HG02884 (cell line): Measurements from ENCODE around the gene PLVAP.

Experiments used
- ATAC-seq: cut with Tn5 transposase; IDR thresholded peaks from one replicate; pipeline ENCODE4 v1.9.1; 2021; ENCODE audit warnings: mild to moderate bottlenecking, moderate library complexity; ENCODE audit not compliant: unreplicated experiment

Gene PLVAP

GRCh38 chr19:17359905-17360800 is 17.0 kb downstream of the PLVAP start:
- ATAC-seq, result no peak

GRCh38 chr19:17358395-17358794 is 18.7 kb downstream of the PLVAP start:
- no peak for ATAC-seq

- ATAC-seq, result no peak
These were observed 19.4 kb downstream of the PLVAP start for GRCh38 chr19:17357724-17358123.

GRCh38 chr19:17357078-17357666 is 20.0 kb downstream of the PLVAP start:
- no peak for ATAC-seq

DNA sequence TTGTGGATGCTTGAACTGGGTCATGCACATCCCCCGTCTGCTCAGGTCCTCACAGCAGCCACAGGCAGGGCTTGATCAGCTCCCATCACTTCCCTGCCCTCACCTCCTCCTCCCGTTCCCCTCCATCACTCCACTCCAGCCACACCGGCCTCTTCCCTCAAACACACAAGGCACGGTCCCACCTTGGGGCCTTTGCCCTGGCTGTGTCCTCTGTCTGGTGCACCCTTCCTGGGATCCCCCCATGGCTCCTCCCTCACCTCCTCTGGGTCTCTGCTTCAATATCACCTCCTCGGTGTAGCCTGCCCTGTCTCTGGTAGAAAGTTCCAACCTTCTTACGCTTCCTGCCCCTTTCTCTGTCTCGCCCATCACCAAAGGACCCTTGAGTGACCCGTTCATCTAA is 23.8 kb downstream of the PLVAP start:
- no peak for ATAC-seq

DNA sequence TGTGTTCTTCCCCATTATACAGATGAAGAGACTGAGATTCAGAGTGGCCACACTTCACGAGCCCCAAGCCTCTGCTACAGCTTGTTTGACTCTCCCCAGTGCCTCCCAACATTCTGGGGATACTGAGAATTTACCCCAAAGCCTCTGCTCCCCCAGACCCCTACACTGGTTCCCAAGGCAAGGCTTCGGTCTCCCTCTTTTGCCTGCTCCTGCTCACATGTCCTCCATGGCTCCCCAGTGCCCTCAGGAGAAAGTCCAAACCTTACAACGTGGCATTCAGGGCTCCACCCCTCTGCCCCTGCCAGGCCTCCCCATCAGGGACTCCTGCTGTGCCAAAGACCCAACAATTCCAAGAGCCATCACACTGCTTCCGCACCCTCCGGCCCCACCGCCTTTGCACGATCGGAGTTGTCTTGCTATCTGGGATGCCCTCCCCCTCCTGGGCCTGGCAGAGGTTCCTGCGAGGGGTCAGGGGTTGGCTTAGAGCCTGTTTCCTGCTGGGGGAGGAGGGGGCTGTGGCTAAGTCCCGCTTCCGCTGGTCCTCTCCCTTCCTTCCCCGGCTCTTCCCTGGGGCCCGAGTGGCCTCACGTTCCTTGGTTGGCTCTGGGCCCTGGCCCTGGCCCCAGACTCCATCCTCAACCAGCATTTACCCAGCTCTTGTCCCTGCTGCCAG is 24.4 kb downstream of the PLVAP start:
- no peak for ATAC-seq

GRCh38 chr19:17351815-17352435 is 25.2 kb downstream of the PLVAP start:
- ATAC-seq, result no peak

GRCh38 chr19:17348700-17349099 is 28.4 kb downstream of the PLVAP start:
- ATAC-seq, result no peak

GRCh38 chr19:17347877-17348276 is 29.3 kb downstream of the PLVAP start:
- no peak for ATAC-seq

GRCh38 chr19:17347361-17347760 is 29.8 kb downstream of the PLVAP start:
- ATAC-seq, result no peak

DNA sequence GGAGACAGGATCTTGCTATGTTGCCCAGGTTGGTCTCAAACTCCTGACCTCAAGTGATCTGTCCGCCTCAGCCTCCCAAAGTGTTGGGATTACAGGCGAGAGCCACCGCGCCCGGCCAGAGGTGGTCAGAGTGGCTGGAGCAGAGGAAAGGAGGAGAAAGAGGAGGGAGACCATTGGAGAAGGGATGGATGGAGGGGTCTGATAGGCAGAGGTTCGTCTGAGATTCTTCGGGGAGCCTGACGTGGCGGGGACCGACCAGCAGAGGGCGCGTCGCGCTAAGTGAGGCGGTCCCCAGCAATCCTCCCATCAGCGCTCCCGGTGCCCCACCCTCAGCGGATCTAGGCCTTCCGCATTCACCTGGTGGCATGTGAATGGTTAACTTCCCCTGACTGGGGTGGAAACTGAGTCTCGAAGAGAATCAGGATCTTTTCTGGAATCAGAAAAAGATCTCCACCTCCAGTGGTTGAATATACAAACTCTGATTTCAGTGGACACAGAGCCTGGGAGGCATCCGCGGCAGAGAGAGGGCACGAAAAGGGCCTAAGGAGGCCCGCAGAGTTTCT is 31.0 kb downstream of the PLVAP start:
- ATAC-seq, result no peak

DNA sequence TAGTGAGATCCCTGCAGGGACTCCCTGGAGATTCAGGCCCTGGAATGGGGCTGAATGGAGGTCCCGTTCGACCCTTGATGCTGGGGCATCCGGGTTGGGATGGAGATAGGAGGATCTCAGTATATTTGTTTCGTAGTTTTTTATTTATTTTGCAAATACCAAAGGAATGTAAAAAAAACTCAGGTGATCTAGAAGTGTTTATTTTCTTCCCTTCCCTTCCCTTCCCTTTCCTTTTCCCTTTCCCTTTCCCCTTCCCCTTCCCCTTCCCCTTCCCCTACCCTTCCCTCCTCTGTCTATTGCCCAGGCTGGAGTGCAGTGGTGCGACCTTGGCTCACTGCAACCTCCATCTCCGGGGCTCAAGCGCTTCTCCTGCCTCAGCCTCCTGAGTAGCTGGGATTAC is 35.3 kb downstream of the PLVAP start:
- no peak for ATAC-seq

DNA sequence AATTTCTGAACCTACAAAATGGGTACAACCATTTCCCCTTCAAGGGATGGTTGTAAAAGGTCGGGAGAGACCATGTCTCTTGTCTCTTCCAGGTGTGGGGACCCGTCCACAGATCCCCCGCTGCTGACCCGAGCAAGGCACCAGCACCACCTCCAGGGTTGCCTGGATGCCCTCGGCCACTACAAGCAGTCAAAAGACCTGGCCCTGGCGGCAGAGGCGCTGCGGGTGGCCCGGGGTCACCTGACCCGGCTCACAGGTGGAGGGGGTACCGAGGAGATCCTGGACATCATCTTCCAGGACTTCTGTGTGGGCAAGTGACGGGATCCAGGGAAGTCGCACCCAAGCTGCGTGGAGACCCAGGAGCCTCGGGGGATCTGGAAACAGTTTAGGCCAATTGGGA is 35.8 kb downstream of the PLVAP start:
- no peak for ATAC-seq

GRCh38 chr19:17340871-17341357 is 36.2 kb downstream of the PLVAP start:
- no peak for ATAC-seq

DNA sequence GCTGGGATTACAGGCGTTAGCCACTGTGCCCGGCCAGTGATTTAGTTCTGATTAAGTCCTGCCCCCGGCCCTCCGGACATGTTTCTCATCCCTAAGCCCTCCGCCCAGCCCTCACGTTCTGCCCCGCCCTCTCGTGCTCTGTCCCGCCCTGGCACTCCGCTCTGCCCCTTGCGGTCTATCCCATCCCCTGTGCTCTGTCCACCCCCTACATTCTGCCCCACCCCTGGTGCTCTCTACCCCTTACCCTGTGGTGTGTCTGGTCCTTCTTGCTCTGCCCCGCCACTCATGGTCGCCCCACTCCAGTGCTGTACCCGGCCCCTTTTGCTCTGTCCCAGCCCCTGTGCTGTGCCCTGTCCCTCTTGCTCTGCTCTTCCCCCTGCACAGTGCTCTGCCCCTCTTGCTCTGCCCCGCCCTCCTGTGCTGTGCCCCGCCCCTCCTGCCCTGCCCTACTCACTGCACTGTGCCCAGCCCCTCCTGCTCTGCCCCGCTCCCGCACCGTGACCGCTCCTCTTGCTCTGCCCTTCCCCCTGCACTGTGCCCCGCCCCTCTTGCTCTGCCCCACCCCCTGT is 36.8 kb downstream of the PLVAP start:
- no peak for ATAC-seq

DNA sequence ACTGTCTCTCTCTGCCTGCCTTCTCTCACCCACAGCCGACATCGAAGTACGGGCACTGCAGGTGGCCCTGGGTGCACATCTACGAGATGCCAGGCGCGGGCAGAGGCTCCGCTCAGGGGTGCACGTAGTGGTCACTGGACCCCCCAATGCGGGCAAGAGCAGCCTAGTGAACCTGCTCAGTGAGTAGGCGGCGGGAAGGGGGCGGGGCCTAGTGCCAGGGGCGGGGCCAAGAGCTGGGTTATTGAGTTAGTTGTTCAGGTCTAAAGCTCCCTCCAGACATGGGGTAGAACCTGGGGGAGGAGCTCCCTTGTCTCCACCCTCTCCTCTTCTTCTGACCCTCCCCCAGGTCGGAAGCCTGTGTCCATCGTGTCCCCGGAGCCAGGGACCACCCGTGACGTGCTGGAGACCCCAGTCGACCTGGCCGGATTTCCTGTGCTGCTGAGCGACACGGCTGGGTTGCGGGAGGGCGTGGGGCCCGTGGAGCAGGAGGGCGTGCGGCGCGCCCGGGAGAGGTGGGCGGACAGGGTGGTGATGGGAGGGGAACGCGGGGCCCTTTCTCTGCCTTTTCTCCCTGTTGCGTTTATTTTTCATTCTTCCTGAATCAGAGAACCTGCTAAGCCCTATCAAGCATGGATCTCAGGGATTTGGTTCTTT is 37.9 kb downstream of the PLVAP start:
- no peak for ATAC-seq

- no peak for ATAC-seq
These were observed 38.6 kb downstream of the PLVAP start for GRCh38 chr19:17338433-17339078.

DNA sequence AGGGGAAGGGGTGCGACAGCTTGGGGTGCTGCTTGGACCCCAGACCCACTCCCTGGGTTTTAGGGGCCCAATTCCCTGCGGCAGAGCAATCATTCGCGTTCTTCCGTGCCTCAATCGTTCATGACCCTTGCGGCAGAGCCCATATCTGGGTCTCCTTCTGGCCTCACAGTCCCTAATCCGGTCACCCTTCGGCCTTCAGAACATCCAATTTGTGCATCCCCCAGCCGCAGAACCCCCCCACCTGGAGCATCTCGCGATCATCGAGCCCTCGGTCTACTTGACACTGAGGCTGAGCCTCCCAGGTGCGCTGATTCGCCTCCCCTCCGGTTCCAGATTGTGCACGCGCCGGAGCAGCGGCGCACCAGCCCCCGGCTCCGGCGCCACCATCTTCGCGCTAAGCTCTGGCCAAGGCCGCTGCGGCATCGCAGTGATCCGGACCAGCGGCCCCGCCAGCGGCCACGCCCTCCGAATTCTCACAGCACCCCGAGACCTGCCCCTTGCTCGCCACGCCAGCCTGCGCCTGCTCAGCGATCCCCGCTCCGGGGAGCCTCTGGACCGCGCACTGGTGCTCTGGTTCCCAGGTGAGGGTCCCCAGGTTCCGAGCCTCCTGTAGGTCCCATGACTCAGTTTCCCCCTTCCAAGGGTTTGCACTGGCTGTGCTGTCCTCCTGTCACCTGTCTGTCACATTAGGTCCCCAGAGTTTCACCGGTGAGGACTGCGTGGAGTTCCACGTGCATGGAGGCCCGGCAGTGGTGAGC is 39.3 kb downstream of the PLVAP start:
- no peak for ATAC-seq
